ENCODE measurements around the gene DYSF.
A peak's percentile ranks its signal among the peaks of the same experiment; 100 is the strongest.

The DYSF gene

DNA sequence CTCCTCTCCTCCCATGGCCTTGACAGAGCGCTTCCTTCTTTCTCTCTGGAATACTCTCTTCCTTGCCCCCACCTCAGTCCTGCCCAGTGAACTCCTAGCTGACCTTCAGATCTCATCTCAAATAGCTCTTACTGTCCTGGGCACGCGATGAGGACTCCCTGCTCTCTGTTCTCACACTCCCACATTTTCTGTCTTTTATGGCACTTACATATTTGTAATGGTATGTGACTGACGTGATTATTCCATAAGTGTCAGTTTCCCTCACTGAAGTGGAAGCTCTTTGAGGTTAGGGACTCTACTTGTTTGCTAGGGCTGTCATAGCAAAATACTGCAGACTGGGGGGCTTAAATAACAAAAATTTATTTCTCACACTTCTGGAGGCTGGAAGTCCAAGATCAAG, 1.7 kb upstream of the DYSF start:
- H3K4me3 Mint-ChIP-seq: no peak overlapping the region
- H3K4me1 Mint-ChIP-seq (ENCODE audit: low read depth): peaks cover 30% of the 10 kb centered on the region
- no peaks in the 10 kb centered on the region for H3K36me3 Mint-ChIP-seq (ENCODE audit: low read depth)
- no peaks in the 10 kb centered on the region for H3K9me3 Mint-ChIP-seq
- H3K27me3 Mint-ChIP-seq: peaks cover 46% of the 10 kb centered on the region
- H3K27ac Mint-ChIP-seq: no peak overlapping the region

DNA sequence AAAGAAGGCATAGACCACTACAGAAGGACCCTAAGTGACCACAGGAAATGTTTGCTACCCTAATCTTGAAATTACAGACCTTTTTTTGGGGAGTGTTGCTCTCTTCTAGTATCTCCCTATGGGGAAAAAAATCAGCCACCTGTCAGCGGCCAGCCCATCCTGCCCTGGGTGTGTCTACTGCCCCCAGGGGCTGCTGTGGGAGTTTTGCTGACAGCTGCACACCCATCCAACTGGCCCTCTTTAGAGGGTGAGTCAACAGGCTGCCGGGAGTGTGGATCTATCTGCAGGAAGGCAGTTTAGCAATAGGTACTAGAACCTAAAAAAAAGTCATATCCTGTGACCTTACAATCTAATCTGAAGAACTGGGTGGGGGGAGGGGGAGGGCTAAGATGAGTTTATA, 796 bp upstream of the DYSF start:
- no peaks in the 10 kb centered on the region for H3K9me3 Mint-ChIP-seq
- H3K27ac Mint-ChIP-seq: no peak overlapping the region
- H3K4me1 Mint-ChIP-seq (ENCODE audit: low read depth): peaks cover 30% of the 10 kb centered on the region
- no peaks in the 10 kb centered on the region for H3K36me3 Mint-ChIP-seq (ENCODE audit: low read depth)
- H3K4me3 Mint-ChIP-seq: no peak overlapping the region
- peaks cover 50% of the 10 kb centered on the region for H3K27me3 Mint-ChIP-seq

DNA sequence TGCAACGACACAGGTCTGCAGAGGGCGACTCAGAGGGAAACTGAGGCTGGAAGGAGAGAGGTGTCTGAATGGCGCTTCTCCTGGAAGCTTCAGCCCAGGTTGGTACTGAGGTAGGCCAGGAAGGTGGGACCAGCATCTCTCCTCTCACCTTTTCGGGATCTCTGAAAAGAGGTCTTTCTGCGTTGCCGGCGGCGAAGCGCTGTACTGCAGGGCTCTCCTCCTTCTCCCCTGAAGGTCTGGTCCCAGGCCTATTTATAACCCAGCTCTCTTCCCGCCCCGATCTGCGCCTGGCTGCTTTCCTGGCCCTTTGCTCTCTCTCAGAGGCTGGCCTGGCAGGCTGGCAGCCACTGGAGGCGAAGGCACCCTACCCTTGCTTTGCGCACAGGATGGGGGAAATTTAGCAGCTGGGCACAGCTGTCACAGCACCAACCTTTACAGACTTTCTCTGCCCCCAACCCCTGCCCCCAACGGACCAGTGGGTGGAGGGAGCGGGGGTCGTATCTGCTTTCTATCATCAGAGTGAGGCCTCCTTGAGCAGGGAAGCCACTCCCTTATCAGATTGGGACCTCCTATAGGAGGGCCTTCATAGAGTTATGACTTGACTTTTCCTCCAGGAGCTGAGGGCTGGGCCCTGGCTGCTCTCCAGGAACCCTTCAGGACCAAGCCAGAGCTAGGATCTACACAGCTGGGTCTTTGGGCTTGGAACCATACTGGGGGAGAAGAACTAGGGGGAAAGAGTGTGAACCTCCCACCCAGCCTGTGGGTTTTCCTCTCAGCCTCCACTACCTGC, 1.1 kb downstream of the DYSF start:
- H3K27me3 Mint-ChIP-seq: peaks cover 53% of the 10 kb centered on the region
- H3K4me1 Mint-ChIP-seq (ENCODE audit: low read depth): peaks cover 30% of the 10 kb centered on the region
- no peak overlapping the region for H3K27ac Mint-ChIP-seq
- peak overlapping the region; percentile 13 for H3K4me3 Mint-ChIP-seq
- H3K36me3 Mint-ChIP-seq (ENCODE audit: low read depth): no peaks in the 10 kb centered on the region
- H3K9me3 Mint-ChIP-seq: no peaks in the 10 kb centered on the region

DNA sequence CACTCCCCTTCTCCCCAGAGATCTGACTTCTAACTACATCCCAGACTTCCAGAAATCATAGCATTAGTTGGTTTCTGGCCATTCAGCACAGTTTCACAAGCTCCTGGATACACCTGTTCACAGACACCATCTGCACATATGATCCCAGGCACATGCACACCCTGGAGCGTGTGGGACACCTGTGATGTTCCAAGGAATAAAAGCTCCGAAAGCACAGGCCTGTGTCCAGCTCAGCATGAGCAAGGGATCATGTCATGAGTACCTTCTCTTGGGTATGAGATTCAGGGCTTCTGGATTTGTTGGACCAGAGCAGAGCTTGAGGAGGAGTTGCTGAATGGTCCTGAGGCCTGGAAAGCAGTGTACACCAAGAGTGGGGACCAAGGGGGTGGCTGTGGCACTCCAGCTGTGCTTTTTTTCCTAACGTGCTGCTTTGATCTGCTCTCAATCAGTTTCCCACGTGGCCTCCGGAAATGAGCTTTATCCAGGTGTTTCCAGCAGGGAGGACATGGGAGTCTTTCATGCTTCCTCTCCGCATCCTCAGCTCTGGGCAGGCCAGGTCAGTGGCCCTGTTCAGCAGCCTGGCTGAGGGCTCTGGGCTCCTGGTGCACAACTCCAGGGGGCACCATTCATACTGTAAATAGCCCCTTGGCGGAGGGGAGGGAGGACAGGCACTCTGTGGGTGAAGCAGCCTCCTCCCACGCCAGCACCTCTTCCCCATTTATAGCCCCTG, 1.8 kb downstream of the DYSF start:
- Mint-ChIP-seq H3K4me3 (peak overlapping the region; percentile 17), H3K27me3 (peaks cover 53% of the 10 kb centered on the region), H3K27ac (no peak overlapping the region), H3K9me3 (no peaks in the 10 kb centered on the region), H3K4me1 (ENCODE audit: low read depth) (peaks cover 30% of the 10 kb centered on the region), H3K36me3 (ENCODE audit: low read depth) (no peaks in the 10 kb centered on the region)

DNA sequence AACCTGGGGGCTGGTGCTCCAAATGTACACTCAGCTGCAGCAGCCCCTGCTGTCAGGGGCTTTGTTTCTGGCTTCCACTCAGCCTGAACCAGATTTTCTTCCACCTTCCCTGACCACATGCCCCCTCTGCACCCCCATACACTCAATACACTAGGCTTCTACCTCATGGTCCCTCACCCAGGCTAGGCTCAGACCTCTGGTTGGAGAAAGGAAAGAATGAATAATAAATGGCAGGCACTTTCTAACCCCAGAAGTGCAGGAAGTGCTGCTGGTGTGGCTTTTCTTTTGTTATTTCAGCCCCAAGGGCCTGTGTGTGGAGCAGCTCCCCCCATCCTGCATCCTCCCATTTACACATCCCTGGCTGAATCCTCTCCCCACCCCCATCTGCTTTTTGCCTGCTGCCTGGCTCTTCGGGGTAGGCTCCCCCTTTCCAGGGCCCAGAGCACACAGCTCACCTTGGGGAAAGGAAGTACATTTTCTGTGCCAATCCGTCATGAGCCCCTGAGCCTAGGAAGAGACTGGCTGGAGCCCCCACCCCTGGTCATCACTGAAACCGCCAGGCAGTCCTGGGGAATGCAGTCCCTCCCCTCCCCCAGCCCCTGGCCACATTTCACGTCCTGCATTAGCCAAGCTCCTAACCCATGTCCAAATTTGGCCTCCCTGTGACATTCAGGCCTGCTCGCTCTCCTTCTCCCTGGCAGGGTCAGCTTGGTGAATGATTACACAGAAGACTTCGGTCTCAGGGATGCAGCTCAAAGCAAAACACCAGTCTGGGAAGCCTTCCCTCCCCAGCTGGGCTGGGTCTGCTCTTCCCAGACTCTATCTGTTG, 2.6 kb downstream of the DYSF start:
- H3K27me3 Mint-ChIP-seq: peaks cover 52% of the 10 kb centered on the region
- no peak overlapping the region for H3K4me3 Mint-ChIP-seq
- no peaks in the 10 kb centered on the region for H3K9me3 Mint-ChIP-seq
- no peaks in the 10 kb centered on the region for H3K36me3 Mint-ChIP-seq (ENCODE audit: low read depth)
- H3K27ac Mint-ChIP-seq: no peak overlapping the region
- H3K4me1 Mint-ChIP-seq (ENCODE audit: low read depth): peaks cover 30% of the 10 kb centered on the region

DNA sequence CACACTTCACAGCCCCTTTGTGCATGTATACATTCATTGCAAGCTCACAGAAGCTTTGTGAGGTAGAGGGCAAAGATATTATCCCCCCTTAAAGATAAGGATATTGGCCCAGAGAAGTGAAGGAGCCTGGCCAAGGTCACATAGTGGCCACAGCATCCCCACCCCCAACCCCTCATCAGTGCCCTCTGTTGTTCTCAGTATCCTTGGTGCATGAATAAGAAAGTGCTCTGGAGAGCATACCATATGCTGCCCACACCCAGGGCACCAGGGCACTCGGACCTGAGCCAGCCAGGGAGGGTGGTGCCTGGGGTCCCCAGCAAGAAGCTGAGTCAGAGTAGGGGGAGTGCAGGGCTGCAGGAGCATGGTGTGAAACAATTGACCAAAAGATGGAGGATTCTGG, 3.3 kb downstream of the DYSF start:
- Mint-ChIP-seq H3K4me3 (no peak overlapping the region), H3K4me1 (ENCODE audit: low read depth) (peaks cover 30% of the 10 kb centered on the region), H3K27me3 (peaks cover 45% of the 10 kb centered on the region), H3K9me3 (no peaks in the 10 kb centered on the region), H3K36me3 (ENCODE audit: low read depth) (no peaks in the 10 kb centered on the region), H3K27ac (no peak overlapping the region)

DNA sequence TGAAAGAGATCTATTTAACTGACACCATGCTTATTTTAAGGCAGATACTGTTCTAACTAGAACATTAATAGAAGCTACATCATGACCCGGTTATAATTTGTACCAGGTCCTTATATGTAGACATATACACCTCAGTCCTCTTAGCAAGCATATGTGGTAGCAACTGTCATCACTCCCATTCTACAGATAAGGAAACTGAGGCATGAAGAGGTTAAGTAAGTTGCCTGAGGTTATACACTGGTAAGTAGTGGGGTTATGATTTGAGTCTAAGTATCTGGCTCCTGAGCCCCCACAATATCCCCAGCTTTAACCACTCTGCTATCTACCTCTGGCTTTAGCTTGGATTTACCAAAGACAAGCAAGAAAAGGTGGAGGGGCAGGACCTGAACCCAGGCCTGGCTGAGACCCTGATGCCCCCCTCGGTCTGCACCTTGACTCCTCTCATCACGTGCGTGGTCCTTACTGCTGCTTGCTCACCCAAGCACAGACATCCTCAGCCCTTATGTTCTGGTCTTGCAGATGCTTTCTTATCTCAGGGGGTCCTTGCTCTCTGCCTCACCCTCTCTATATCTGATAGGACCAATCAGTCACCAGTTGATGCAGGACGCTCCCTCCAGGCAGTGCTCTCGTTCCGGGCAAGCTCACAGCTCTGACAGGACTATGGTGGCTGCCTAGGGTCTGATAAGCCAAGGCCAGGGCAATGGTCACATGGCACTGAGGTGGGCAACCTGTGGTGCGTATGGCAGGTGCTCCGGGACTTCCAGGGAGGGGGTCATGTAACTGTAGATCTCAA, 4.0 kb downstream of the DYSF start:
- no peak overlapping the region for H3K27ac Mint-ChIP-seq
- no peaks in the 10 kb centered on the region for H3K9me3 Mint-ChIP-seq
- no peaks in the 10 kb centered on the region for H3K36me3 Mint-ChIP-seq (ENCODE audit: low read depth)
- no peak overlapping the region for H3K4me3 Mint-ChIP-seq
- H3K4me1 Mint-ChIP-seq (ENCODE audit: low read depth): peaks cover 28% of the 10 kb centered on the region
- H3K27me3 Mint-ChIP-seq: peaks cover 40% of the 10 kb centered on the region

DNA sequence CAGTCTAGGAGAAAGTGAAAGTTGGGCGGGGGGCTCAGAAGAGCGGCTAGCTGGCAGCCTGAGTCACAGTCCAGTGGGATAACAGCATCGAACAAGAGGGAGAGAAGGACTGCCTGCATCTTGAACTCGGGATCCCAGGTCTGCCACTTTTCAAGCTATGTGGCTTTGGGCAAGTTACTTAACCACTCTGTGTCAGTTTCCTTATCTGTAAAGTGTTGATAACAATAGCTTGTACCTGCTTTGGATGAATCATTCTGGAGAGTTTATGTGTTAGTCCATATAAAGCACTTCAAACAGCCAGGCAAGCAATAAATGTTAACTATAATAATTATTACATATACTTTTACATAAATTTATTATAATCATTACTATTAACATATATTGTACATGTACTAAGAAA, 4.6 kb downstream of the DYSF start:
- H3K27ac Mint-ChIP-seq: no peak overlapping the region
- no peak overlapping the region for H3K4me3 Mint-ChIP-seq
- no peaks in the 10 kb centered on the region for H3K36me3 Mint-ChIP-seq (ENCODE audit: low read depth)
- H3K9me3 Mint-ChIP-seq: no peaks in the 10 kb centered on the region
- H3K4me1 Mint-ChIP-seq (ENCODE audit: low read depth): peaks cover 23% of the 10 kb centered on the region
- H3K27me3 Mint-ChIP-seq: peaks cover 35% of the 10 kb centered on the region

DNA sequence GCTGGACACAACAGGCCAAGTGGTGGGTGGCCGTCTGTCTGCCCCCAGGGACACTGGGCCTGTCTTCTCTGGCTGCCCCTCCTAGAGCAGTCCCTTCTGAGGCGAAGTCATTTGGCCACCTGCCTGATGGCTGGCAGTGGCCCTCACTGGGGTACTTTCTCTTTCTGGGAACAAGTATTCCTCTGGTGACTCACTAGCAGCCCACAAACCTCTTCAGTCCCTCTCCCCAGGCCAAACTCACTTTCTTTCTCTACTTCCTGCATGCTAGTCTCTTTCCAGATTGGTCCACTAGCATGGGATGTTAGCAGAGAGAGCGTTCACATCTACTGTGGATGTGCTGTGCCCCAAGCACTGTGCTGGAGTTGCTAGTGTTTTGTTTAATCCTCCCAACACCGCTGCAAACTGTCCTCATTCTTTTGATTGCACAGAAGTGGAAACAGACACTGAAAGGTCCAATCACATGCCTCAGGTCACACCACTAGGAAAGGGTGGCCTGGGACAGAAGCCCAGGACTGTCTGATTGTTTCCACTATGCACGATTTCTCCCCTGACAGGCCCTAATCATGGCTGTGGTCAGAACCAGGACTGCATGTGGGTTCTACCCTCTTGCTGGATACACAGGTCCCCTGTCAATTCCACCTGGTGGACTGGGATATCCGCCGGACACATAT, 5.2 kb downstream of the DYSF start:
- Mint-ChIP-seq H3K4me3 (no peak overlapping the region), H3K4me1 (ENCODE audit: low read depth) (peaks cover 17% of the 10 kb centered on the region), H3K27me3 (peaks cover 30% of the 10 kb centered on the region), H3K9me3 (no peaks in the 10 kb centered on the region), H3K27ac (no peak overlapping the region), H3K36me3 (ENCODE audit: low read depth) (no peaks in the 10 kb centered on the region)

DNA sequence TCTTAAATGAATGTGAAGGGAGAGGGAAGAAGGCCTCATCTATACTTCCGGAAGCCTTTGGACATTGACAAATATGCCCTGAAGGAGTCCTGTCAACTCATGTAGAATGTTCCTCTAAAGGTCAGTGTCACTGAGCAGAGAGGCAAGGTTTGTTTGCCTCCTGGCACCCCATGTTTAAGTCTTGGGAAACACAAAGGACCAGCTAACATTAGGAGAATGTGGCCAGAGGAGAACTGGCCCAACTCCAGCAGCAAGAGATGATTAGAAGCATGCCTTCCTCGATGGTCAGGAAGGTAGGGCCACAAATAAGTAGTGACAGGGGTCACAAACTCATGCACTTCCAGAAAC, 5.7 kb downstream of the DYSF start:
- Mint-ChIP-seq H3K27ac (no peak overlapping the region), H3K4me1 (ENCODE audit: low read depth) (peaks cover 17% of the 10 kb centered on the region), H3K27me3 (peaks cover 30% of the 10 kb centered on the region), H3K4me3 (no peak overlapping the region), H3K36me3 (ENCODE audit: low read depth) (no peaks in the 10 kb centered on the region), H3K9me3 (no peaks in the 10 kb centered on the region)

DNA sequence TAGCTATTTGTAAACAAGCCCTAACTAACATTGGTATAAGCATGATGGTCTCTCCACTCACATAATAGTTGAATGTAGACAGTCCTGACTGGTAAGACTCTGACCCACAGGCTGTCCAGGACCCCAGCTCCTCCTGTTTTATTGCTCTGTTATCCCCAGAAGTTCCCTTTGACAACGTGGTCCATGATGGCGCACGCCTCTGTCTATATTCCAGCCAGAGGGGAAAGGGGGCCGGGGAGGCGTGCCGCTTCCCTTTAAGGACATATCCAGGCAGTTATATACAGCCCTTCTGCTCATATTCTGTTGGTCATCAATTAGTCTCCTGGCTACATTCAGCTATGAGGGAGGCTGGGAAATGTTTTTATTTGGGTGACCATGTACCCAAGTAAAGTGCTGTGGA, 6.7 kb downstream of the DYSF start:
- H3K36me3 Mint-ChIP-seq (ENCODE audit: low read depth): no peaks in the 10 kb centered on the region
- H3K4me1 Mint-ChIP-seq (ENCODE audit: low read depth): peaks cover 8% of the 10 kb centered on the region
- H3K9me3 Mint-ChIP-seq: no peaks in the 10 kb centered on the region
- H3K27ac Mint-ChIP-seq: no peak overlapping the region
- H3K27me3 Mint-ChIP-seq: peaks cover 20% of the 10 kb centered on the region
- H3K4me3 Mint-ChIP-seq: no peak overlapping the region

DNA sequence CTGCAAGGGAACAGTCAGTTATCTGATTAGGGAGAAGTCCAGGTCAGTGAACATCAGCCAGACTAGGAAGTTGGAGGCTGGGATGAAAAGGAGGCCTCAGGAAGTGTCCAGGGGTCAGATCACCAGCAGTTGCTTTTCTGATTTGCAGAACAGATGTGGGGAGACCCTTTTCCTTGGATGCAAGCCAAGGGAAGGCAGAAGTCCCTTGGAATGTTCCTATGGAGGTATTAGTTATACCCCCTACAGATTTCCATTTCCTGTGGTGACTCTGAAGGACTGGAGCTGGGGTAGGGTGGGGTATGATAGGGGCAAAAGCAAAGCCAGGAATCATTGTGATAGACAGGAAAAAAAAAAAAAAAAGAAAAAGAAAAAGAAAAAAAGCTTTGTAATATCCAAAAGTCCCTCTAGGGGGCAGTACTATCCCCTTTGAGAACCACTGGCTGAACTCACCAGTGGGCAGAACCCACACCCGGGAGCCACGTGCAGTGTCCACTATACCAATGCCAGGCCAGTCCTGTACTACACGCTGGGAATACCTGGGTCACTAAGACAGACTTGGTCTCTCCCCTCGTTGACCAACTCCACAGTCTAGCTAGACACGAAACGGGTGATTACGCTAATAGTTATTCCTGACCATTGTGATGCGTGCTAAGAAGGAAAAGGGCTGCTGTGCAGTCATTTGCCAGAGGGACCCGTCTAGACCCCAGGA, 7.4 kb downstream of the DYSF start:
- H3K4me1 Mint-ChIP-seq (ENCODE audit: low read depth): peaks cover 3% of the 10 kb centered on the region
- H3K27ac Mint-ChIP-seq: no peak overlapping the region
- no peaks in the 10 kb centered on the region for H3K36me3 Mint-ChIP-seq (ENCODE audit: low read depth)
- no peaks in the 10 kb centered on the region for H3K9me3 Mint-ChIP-seq
- H3K4me3 Mint-ChIP-seq: no peak overlapping the region
- H3K27me3 Mint-ChIP-seq: peaks cover 13% of the 10 kb centered on the region

DNA sequence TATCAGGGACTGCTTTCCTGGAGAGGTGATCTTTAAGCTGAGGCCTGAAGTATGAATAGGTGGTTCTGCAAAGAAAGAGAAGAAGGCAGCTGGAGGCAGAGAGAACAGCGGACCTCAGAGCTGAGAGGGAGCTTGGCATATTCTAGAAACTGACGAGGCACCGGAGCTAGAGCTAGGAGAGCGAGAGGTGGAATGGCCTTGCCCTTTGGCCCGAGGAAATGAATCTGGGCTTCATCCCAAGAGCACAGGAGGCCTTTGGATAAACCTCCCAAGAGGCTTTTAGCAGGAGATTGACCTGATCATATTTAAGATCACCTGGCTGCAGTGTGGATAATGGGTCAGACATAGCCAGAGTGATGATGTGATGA, 7.9 kb downstream of the DYSF start:
- Mint-ChIP-seq H3K4me1 (ENCODE audit: low read depth) (no peaks in the 10 kb centered on the region), H3K9me3 (no peaks in the 10 kb centered on the region), H3K4me3 (no peak overlapping the region), H3K27ac (no peak overlapping the region), H3K27me3 (peaks cover 8% of the 10 kb centered on the region), H3K36me3 (ENCODE audit: low read depth) (no peaks in the 10 kb centered on the region)
